ENCODE data around the gene MRPL28.
A peak's percentile ranks its signal among the peaks of the same experiment; 100 is the strongest.
"Not testable (repeated sequence)": the region's sequence is repeated elsewhere in the genome, so short reads cannot be mapped to it uniquely, and the experiment has no call there.

Gene MRPL28

GRCh38 chr16:373020-373598 lies 2.8 kb upstream of the MRPL28 start:
- no peak for DNase-seq (ENCODE audit: low read depth)

GRCh38 chr16:372302-372983 lies 2.1 kb upstream of the MRPL28 start:
- DNase-seq (ENCODE audit: low read depth) = no peak

- no peak for DNase-seq (ENCODE audit: low read depth)
Measured at GRCh38 chr16:371515-372301, 1.4 kb upstream of the MRPL28 start.

GRCh38 chr16:370979-371514 lies 709 bp upstream of the MRPL28 start:
- DNase-seq (ENCODE audit: low read depth) = no peak

GRCh38 chr16:369866-370436 lies 387 bp downstream of the MRPL28 start:
- DNase-seq (ENCODE audit: low read depth) = no peak

- no peak for DNase-seq (ENCODE audit: low read depth)
Measured at GRCh38 chr16:369275-369865, 968 bp downstream of the MRPL28 start.

- DNase-seq (ENCODE audit: low read depth) = no peak
Measured at GRCh38 chr16:368388-369158, 1.8 kb downstream of the MRPL28 start.

GRCh38 chr16:367333-367903 lies 2.9 kb downstream of the MRPL28 start:
- no peak for DNase-seq (ENCODE audit: low read depth)

- DNase-seq (ENCODE audit: low read depth) = no peak
Measured at GRCh38 chr16:366476-366875, 3.9 kb downstream of the MRPL28 start.

GRCh38 chr16:364595-365491 lies 5.5 kb downstream of the MRPL28 start:
- DNase-seq (ENCODE audit: low read depth) = no peak

GRCh38 chr16:363766-364490 lies 6.4 kb downstream of the MRPL28 start:
- no peak for DNase-seq (ENCODE audit: low read depth)

GRCh38 chr16:363110-363765 lies 7.1 kb downstream of the MRPL28 start:
- DNase-seq (ENCODE audit: low read depth) = no peak

- DNase-seq (ENCODE audit: low read depth) = not testable (repeated sequence)
Measured at GRCh38 chr16:362702-362999, 7.7 kb downstream of the MRPL28 start.

GRCh38 chr16:361872-362701 lies 8.3 kb downstream of the MRPL28 start:
- peak; percentile 55 for DNase-seq (ENCODE audit: low read depth)

- DNase-seq (ENCODE audit: low read depth) = no peak
Measured at GRCh38 chr16:361341-361871, 8.9 kb downstream of the MRPL28 start.

GRCh38 chr16:360698-361336 lies 9.5 kb downstream of the MRPL28 start:
- DNase-seq (ENCODE audit: low read depth) = no peak
